SJCRH30 (cell line): Measurements from ENCODE around the gene ARRB1. TPM values are rescaled to one million over a fixed set of nuclear protein-coding genes. Genes with fewer than 3 reads are reported as not detected.
A peak's percentile ranks its signal among the peaks of the same experiment; 100 is the strongest.

ENCODE experiments used
- DNase-seq, 2 experiments: peaks; one replicate each; pipeline ENCODE4 v3.0.0-alpha.2; 2015 to 2020
- H3K27ac ChIP-seq: fragments of 250-450 bp; sonication (Bioruptor Pico); 2 replicates; pipeline ENCODE4 v1.5.1; 2020; ENCODE audit warnings: mild to moderate bottlenecking, moderate library complexity
- H3K27me3 ChIP-seq: fragments of 250-450 bp; sonication (Bioruptor Pico); 2 replicates; pipeline ENCODE4 v1.5.1; 2020; ENCODE audit warnings: mild to moderate bottlenecking, moderate library complexity
- H3K36me3 ChIP-seq: fragments of 250-450 bp; sonication (Bioruptor Pico); 2 replicates; pipeline ENCODE4 v1.5.1; 2020; ENCODE audit warnings: mild to moderate bottlenecking, moderate library complexity
- H3K4me1 ChIP-seq: fragments of 250-450 bp; sonication (Bioruptor Pico); 2 replicates; pipeline ENCODE4 v1.5.1; 2020; ENCODE audit warnings: mild to moderate bottlenecking, moderate library complexity
- H3K4me3 ChIP-seq: fragments of 250-450 bp; sonication (Bioruptor Pico); 2 replicates; pipeline ENCODE4 v1.5.1; 2020; ENCODE audit warnings: mild to moderate bottlenecking, moderate library complexity
- H3K9me3 ChIP-seq: fragments of 250-450 bp; sonication (Bioruptor Pico); replicated peaks from 2 replicates; pipeline ENCODE4 v1.5.1; 2020; ENCODE audit warnings: mild to moderate bottlenecking, moderate library complexity
- total RNA-seq: library from RNA; depleted of rRNA; stranded (reverse); fragments of >200 nt; shearing (Covaris generic); gene quantifications from 2 replicates; pipeline ENCODE4 v1.2.3, GENCODE V29; 2014

The ARRB1 gene
- total RNA-seq, 1 experiment from 2014 or later = 121 TPM

DNA sequence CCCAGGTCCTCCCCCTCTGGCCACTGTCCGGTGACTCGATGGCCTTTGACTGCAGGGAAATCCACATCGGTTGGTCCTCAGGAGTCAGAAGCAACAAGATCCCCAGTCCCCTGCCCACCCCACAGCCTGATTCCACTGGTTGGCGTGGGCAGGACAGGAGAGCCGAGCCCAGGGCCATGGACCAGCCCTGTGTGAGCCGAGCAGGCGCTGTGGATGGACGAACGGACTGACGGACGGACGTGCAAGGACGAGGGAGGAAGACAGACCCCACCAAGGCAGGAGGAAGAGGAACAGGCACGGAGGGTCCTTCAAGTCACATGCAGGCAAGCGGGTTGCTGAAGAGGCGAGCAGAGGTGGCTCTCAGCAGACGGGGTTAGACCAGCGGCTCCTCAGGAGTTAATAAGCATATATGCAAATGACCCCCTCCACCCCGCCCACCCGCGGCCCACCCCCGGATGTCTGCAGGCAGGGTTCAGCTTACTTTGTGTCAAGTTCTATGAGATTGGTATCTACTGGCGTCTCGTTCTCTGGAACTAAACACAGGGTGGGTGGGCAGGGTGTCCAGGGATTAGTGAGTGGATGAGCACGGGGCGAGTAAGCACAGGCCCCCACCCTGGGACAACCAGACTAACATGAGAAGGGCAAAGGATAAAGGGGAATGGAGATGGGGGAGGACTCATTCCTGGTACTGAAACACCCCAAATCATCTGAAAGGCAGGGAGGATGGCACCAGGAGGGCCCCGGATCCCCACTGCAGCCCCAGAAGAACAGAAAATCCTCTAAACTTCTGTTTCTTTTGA lies 84.1 kb downstream of the ARRB1 start:
- no peaks in the 10 kb centered on the region for H3K27me3 ChIP-seq
- no peaks in the 10 kb centered on the region for H3K4me1 ChIP-seq
- no peak overlapping the region for H3K4me3 ChIP-seq
- peaks cover 45% of the 10 kb centered on the region for H3K36me3 ChIP-seq
- H3K9me3 ChIP-seq = no peaks in the 10 kb centered on the region
- no peak for DNase-seq
- H3K27ac ChIP-seq = no peak overlapping the region

DNA sequence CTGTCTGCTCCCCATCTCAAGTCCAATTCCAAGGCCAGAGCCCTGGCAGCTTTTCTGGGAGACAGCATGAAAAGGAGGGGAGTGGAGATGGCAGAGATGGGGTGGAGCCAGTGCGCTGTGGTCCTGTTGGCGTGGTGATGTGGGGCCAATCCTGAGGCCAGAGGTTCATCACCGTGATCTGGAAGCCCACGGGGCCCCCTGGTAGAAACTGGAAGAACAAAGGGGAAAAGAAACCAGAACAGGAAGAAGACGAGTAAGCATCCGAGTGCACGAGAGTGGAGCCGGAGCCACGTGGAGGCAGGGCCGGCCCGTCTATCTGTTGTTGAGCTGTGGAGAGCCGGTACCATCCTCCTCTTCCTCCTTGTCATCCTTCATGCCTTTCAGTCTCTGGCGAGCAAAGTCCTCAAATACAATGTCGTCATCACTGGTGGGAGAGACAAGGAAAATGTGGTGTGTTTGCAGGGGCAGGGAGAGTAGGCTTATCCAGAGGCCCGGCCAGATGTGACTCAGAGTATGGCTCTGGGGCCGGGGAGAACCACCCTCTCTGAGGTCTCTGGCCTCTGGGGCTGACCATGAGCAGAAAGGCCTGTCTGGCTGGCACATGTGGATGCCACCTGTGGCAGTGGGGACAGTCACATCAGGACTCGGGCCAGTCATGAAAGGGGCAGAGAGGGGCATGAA lies 85.5 kb downstream of the ARRB1 start:
- Histone ChIP-seq H3K27ac (no peak overlapping the region), H3K4me3 (no peak overlapping the region), H3K9me3 (no peaks in the 10 kb centered on the region), H3K36me3 (peaks cover 31% of the 10 kb centered on the region), H3K27me3 (no peaks in the 10 kb centered on the region), H3K4me1 (no peaks in the 10 kb centered on the region)
- DNase-seq = no peak

- Histone ChIP-seq H3K27ac (no peak overlapping the region), H3K4me1 (no peaks in the 10 kb centered on the region), H3K4me3 (no peak overlapping the region), H3K27me3 (no peaks in the 10 kb centered on the region), H3K36me3 (peaks cover 29% of the 10 kb centered on the region), H3K9me3 (no peaks in the 10 kb centered on the region)
- no peak for DNase-seq
Measured at GRCh38 chr11:75264971-75265370, 86.5 kb downstream of the ARRB1 start.

- H3K4me1 ChIP-seq = no peaks in the 10 kb centered on the region
- H3K9me3 ChIP-seq = no peaks in the 10 kb centered on the region
- peaks cover 23% of the 10 kb centered on the region for H3K36me3 ChIP-seq
- DNase-seq = no peak
- no peak overlapping the region for H3K27ac ChIP-seq
- H3K4me3 ChIP-seq = no peak overlapping the region
- H3K27me3 ChIP-seq = no peaks in the 10 kb centered on the region
Measured at GRCh38 chr11:75264356-75264755, 87.1 kb downstream of the ARRB1 start.

- Histone ChIP-seq H3K36me3 (peaks cover 21% of the 10 kb centered on the region), H3K9me3 (no peaks in the 10 kb centered on the region), H3K4me1 (no peaks in the 10 kb centered on the region), H3K27me3 (no peaks in the 10 kb centered on the region), H3K27ac (no peak overlapping the region), H3K4me3 (no peak overlapping the region)
- no peak for DNase-seq
Measured at GRCh38 chr11:75263944-75264349, 87.5 kb downstream of the ARRB1 start.

DNA sequence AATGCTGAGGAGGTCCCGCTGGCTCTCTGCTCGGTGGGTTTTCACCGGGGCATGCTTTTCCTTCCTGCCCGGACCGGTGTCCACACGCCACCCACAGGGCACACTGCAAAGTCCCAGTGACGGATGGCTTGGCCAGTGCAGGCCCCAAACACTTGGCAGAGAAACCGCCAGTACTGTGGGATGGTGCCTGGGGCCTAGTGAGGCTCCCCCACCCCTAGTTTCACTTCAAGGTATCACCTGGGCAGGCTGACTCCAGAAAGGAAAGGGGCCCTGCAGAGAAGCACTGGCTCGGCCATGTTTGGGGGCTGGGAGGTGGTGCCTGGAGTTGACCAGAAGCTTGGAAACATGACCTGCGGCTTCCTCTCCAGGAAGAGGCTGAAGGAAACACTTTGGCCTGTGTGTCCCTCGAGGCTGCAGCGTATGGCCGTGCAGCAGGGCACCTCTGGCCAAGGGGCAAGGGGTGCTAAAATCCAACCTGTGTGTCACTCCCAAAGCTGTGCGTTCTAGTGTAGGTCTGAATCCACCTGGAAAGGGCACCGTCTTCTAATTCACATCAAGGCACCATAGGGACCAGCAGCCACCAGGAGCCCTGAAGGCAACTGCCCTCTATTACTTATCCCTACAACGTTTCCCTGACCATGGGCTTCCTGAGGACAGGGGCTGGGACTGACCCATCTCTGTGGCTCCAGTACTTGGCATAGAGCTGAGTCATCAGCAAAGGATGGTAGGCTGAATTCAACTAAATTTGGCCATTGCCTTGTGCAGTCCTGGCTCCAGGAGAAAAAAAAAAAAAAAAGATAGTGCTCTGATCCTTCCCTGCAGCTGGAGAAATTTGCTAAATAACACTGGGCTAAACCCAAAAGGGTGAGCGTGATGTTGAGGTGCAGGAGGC lies 88.3 kb downstream of the ARRB1 start:
- Histone ChIP-seq H3K36me3 (peaks cover 16% of the 10 kb centered on the region), H3K27ac (no peak overlapping the region), H3K4me3 (no peak overlapping the region), H3K4me1 (no peaks in the 10 kb centered on the region), H3K27me3 (no peaks in the 10 kb centered on the region), H3K9me3 (no peaks in the 10 kb centered on the region)
- DNase-seq = no peak

DNA sequence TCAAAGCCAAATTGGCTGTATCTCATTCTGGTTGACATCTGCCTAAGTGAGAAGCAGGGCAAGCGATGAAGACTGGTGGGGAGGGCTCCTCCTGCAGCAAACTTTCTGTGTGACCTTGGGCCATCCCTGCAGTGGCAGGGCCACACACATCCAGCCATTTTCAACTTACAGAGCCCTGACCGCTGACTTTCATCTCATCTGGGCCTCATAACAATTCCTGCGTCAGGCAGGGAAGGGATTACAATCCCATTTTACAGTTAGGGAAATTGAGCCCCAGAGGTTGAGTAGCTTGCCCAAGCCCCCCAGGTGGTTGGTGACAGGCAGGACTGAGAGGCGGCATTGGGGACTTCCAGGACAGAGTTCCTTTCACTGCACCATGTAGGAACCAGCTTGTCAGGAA lies 89.0 kb downstream of the ARRB1 start:
- H3K4me3 ChIP-seq = no peak overlapping the region
- H3K4me1 ChIP-seq = no peaks in the 10 kb centered on the region
- no peak for DNase-seq
- no peak overlapping the region for H3K27ac ChIP-seq
- H3K27me3 ChIP-seq = no peaks in the 10 kb centered on the region
- H3K36me3 ChIP-seq = peaks cover 16% of the 10 kb centered on the region
- no peaks in the 10 kb centered on the region for H3K9me3 ChIP-seq

DNA sequence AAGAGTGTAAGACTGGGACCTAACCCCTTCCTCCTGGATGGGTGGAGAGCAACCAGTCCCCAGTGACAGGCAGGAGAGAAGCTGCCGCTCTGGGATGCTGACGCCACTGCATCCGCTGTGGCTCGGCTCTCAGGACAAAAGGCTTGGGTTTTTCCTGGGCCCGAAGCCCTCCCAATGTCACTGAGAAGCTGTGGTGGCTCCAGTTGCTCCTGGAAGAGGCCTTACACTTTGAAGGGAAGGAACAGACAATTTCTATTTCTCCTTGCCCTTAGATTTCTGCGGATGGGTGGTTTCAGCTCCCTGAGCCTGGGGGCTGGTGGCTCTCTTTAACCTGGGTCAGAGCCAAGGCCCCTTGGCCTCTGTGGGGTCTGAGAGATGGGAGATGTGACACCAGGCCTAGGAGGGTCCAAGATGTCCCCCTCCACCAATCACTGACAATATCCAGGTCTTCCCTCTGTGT lies 89.5 kb downstream of the ARRB1 start:
- no peaks in the 10 kb centered on the region for H3K4me1 ChIP-seq
- H3K9me3 ChIP-seq = no peaks in the 10 kb centered on the region
- no peak overlapping the region for H3K27ac ChIP-seq
- no peak overlapping the region for H3K4me3 ChIP-seq
- H3K27me3 ChIP-seq = no peaks in the 10 kb centered on the region
- DNase-seq = no peak
- H3K36me3 ChIP-seq = peaks cover 16% of the 10 kb centered on the region

DNA sequence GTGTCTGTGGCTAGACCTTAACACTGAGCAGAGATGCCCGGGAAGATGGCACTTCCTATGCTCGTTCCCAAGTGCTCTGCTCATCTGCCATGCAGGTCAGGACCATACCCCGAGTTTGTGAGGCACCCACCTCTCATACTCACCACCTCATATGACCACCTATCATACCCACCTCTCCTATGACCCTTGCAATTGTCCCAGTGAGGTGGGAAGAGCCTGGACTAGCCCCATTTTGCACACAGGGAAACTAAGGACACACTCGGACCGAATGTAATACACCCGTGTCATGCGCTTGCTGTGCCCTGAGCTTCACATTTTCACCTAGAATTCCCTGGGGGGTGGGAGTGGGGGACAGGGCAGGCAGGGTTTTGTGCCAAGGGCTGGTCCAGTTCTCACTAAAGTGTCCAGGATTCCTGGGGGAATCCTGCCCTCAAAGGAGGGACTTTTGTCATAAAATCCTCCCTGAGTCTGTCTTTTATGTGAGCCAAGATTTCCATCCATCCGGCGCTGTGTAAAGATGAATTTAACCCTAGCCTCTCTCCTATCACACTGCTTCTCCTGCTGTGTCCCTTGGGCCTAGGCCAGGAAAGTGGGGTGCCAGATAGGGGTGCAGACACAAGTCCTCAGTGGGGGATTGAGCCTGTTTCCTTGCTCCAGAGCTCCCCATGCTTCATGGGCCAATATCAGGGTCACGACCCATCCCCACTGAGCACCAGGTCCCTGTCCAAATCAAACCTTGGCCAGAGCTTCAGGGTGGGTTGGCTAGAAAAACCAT lies 90.9 kb downstream of the ARRB1 start:
- H3K4me3 ChIP-seq = no peak overlapping the region
- H3K4me1 ChIP-seq = no peaks in the 10 kb centered on the region
- no peaks in the 10 kb centered on the region for H3K9me3 ChIP-seq
- peaks cover 3% of the 10 kb centered on the region; the same call in 1 of the 2 replicates for H3K36me3 ChIP-seq
- DNase-seq = peak in 1 of 2 experiments; percentile 28
- H3K27me3 ChIP-seq = no peaks in the 10 kb centered on the region
- H3K27ac ChIP-seq = no peak overlapping the region

GRCh38 chr11:75254326-75254725 lies 97.1 kb downstream of the ARRB1 start:
- no peak for DNase-seq
- no peaks in the 10 kb centered on the region for H3K4me1 ChIP-seq
- 0 out of 2 replicates have a peak, but pooled peaks cover 4% of the 10 kb centered on the region for H3K9me3 ChIP-seq
- no peaks in the 10 kb centered on the region for H3K27me3 ChIP-seq
- no peak overlapping the region for H3K4me3 ChIP-seq
- no peaks in the 10 kb centered on the region for H3K36me3 ChIP-seq
- H3K27ac ChIP-seq = no peak overlapping the region

DNA sequence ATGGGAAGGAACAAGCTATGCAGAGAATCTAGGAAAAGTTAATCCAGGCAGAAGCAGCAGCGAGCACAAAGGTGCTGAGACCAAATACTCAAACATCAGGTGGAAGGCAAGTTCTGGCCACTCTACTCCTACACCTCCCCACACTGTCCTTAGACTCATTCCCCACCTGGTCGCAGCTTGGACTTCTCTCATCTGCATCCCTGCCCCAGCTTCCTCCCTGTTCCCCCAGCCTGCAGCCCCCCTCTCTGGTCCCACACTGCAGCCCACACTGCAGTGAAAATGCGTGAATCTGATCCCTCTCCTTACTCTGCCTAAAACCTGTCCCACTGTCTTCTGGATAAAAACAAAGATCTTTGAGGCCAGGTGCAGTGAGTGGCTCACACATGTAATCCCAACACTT lies 101.8 kb downstream of the ARRB1 start:
- no peak overlapping the region for H3K4me3 ChIP-seq
- no peaks in the 10 kb centered on the region for H3K36me3 ChIP-seq
- no peak overlapping the region for H3K27ac ChIP-seq
- no peak for DNase-seq
- H3K27me3 ChIP-seq = no peaks in the 10 kb centered on the region
- H3K9me3 ChIP-seq = 0 out of 2 replicates have a peak, but pooled peaks cover 4% of the 10 kb centered on the region
- H3K4me1 ChIP-seq = 0 out of 2 replicates have a peak, but pooled peaks cover 2% of the 10 kb centered on the region

GRCh38 chr11:75248924-75249256 lies 102.6 kb downstream of the ARRB1 start:
- Histone ChIP-seq H3K4me3 (no peak overlapping the region), H3K27ac (no peak overlapping the region), H3K9me3 (0 out of 2 replicates have a peak, but pooled peaks cover 4% of the 10 kb centered on the region), H3K4me1 (0 out of 2 replicates have a peak, but pooled peaks cover 2% of the 10 kb centered on the region), H3K27me3 (no peaks in the 10 kb centered on the region), H3K36me3 (no peaks in the 10 kb centered on the region)
- DNase-seq = no peak

DNA sequence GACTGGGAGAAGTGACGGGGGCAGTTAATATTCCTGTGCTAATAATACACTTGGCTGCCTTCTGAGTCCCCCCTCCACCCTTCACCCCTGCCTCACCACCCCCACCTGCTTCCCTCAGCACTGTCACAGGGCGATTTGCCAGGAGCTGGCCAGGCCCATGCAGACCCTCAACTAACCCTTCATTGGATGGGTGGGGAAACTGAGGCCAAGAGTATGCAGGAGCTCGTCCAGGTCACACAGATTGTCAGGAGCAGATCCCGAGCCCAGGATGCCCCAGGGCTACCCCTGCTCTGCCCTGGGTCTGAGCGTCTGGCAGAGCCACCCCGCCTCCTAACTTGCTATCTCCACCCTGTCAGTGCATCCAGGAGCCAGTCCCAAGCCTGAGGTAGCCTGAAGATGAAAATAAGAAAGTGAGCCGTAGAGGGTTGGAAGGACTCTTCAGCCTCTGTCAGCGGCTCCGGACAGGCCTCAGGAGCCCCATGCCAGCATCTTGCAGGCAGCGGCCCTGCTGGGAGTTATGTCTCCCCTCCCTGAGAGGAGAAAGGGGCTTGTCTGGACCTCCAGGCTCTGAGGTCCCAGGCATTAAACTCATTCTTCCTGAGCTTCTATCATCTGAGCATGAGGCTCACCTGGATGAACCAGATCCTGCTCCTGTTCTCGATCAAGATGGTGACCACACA lies 104.7 kb downstream of the ARRB1 start:
- H3K4me1 ChIP-seq = 0 out of 2 replicates have a peak, but pooled peaks cover 2% of the 10 kb centered on the region
- no peaks in the 10 kb centered on the region for H3K9me3 ChIP-seq
- DNase-seq = no peak
- H3K4me3 ChIP-seq = no peak overlapping the region
- H3K36me3 ChIP-seq = no peaks in the 10 kb centered on the region
- H3K27me3 ChIP-seq = no peaks in the 10 kb centered on the region
- H3K27ac ChIP-seq = no peak overlapping the region
